GM21619 (cell line): ENCODE data around the gene CDYL.
"Not testable (repeated sequence)": the region's sequence is repeated elsewhere in the genome, so short reads cannot be mapped to it uniquely, and the experiment has no call there.

Source experiments
- ATAC-seq: cut with Tn5 transposase; IDR thresholded peaks from one replicate; pipeline ENCODE4 v1.9.1; 2021; ENCODE audit not compliant: unreplicated experiment

CDYL gene

DNA sequence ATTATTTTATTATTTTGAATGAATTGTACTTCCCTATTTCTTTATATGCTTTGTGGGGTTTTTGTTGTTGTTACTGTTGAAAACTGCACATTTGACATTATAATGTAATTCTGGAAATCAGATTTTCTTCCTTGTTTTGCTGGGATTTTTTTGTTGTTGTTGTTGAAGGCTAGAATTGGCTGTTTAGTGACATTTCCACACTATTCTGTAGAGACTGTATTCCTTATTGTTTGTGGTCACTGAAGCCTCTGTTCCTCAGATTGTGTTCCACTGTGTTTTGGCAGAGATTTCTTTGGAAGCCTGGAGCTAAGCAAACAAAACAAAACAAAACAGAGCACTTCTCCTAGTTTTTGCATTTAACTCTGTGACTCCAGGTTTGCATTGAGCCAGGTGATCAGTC lies 52.9 kb downstream of the CDYL start:
- ATAC-seq: no peak

DNA sequence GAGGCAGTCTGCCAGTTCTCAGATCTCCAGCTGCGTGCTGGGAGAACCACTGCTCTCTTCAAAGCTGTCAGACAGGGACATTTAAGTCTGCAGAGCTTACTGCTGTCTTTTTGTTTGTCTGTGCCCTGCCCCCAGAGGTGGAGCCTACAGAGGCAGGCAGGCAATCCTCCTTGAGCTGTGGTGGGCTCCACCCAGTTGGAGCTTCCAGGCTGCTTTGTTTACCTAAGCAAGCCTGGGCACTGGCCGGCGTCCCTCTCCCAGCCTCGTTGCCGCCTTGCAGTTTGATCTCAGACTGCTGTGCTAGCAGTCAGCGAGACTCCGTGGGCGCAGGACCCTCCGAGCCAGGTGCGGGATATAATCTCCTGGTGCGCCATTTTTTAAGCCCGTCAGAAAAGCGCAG lies 59.3 kb downstream of the CDYL start:
- not testable (repeated sequence) for ATAC-seq

DNA sequence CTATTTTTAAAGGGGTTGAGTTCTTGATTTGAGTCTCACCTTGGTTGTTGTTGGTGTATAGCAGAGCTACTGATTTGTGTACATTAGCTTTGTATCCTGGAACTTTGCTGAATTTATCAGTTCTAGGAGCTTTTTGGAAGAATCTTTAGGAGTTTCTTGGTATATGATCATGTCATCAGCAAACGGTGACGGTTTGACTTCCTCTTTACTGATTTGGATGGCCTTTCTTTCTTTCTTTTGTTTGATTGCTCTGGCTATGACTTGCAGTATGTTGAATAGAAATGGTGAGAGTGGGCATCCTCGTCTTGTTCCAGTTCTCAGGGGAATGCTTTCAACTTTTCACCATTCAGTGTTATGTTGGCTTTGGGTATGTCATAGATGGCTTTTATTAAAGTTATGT lies 64.0 kb downstream of the CDYL start:
- no peak for ATAC-seq

DNA sequence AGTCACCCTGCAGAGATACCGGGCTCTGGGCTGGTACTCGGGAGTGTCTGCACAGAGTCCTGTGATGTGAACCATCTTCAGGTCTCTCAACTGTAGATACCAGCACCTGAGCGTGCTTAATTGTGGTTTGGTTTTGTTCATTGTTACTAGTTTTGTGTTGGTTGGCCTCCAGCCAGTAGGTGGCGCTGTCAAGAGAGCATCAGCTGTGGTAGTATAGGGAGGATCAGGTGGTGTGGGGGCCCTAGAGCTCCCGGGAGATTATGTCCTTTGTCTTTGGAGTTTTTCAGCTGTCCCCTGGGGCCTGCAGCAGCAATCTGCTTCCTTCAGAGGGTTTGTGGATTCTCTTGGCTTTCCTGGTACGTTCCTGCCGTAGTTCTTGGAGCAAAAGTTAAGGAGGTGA lies 67.9 kb downstream of the CDYL start:
- ATAC-seq: no peak

DNA sequence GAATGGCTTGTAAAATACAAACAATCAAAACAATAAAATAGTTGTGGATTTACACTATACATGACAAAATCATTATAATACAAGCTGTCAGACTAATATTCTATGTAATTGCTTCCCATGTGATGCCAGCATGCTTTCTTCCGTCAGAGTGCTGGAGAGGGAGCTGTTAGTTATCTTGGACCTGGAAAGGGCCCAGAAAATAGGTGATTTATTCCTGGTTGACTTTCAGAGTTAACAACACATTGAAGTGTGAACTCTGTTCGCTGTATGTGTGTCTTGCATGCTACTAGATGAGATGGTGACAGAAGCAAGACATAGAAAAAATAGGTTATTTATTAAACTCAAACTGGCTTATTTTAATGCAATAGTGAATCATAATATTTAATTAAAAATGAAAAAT lies 70.2 kb downstream of the CDYL start:
- no peak for ATAC-seq

DNA sequence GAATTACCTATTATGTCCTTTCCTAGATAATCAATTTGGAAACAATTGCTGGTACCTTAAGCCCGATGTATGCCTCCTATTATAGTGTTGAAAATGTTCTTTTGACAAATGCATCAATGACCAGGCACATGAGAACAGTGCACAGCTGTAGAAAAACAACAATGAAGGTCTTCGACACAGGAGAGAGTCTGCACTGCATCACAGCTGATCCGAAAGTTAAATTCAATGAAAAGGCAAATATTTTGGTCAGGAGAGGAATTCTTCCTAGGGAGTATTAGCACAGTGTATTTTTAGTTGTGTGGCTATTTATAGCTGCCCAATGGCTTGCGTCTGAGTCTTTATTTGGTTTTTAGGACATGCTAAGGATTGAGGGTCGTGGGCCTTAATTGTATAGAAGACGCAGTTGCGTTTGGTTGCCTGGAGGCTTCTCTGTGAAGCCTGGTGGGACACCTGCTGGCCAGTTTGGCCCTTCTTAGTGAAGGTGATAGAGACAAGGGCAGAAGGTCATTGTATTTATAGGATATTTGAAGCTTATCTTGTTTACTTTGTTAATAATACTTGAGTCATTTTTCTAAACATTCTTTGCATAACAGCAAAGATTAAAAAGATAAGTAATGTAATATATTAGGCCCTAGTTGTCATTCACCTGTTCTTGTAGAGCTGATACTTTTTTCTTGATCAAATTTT lies 72.3 kb downstream of the CDYL start:
- ATAC-seq: no peak

DNA sequence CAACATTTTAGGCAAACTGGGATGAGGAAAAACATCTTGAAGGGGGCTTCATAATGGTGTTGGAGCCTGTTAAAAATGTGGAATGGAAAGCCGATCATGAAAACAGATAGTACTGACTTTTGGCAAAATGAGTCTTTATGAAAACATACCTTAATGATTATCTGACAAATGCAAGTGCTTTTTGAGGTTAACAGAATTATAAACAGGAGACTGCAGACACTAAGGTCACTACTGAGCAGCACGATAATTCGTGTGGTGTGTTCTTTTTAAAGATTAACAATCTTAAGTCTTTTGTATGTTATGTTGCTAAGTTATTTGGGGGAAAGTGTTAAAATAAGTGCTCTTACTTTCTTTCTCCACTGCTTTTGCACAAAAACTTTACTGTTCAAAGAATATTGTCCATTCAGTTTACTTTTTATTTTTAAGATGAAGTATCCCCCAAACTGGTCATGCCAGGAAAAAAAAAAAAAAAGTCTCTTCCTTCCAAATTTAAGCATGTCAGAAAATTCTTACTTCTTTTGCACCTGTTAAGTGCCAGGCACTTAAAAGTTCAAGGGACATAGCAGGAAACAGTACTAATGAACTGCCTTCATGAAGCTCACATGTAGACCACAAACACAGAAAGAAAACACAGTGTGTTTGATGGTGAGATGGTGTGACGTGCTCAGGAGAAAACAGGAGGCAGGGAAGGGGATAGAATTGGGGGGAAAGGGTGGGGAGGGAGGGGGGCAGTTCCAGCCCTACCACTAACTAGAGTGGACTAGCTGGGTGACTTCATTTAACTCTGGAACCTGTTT lies 73.2 kb downstream of the CDYL start:
- no peak for ATAC-seq

DNA sequence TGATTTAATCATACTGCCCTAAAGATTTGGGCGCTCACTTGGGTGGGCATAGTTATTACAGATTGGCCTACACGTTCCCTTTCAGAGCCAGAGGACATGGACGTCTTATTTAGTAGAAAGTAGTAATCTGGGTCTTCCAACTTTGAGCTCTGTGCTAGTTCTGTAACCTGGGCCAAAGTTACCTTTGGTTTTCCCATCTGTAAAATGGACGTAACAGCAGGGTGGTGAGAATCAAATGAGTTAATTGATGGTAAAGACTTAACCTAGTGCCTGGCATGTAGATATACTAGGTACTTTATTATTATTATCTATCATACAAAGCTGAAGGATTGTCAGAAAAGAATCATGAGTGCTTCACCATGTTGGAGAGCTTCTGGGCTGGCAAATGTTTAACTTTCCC lies 74.8 kb downstream of the CDYL start:
- ATAC-seq: no peak

DNA sequence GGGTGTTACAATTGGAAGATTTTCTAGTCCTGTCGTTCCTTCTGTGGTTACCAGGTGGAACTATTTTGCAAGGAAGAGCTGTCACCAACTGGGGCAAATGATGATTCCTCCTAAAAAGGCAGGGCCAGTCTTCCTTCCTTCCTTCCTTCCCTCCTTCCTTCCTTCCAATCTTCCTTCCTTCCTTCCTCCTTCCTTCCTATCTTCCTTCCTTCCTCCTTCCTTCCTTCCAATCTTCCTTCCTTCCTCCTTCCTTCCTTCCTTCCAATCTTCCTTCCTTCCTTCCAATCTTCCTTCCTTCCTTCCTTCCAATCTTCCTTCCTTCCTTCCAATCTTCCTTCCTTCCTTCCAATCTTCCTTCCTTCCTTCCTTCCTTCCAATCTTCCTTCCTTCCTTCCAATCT lies 76.0 kb downstream of the CDYL start:
- not testable (repeated sequence) for ATAC-seq

DNA sequence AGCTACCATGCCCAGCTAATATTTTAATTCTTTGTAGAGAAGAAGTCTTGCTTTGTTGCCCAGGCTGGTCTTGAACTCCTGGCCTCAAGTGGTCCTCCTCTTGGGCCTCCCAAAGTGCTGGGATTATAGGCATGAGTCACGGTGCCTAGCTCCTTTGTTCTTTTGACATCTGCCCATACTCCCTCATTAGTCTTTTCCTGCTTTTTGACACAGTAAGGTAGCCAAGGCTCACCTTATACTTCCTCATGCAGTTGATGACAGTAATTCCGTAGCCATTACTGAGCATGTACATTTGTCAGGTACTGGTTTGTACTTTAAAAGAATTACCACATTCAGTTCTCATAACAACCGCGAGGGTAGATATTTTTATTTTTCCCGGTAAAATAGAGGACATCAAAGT lies 76.7 kb downstream of the CDYL start:
- ATAC-seq: no peak

DNA sequence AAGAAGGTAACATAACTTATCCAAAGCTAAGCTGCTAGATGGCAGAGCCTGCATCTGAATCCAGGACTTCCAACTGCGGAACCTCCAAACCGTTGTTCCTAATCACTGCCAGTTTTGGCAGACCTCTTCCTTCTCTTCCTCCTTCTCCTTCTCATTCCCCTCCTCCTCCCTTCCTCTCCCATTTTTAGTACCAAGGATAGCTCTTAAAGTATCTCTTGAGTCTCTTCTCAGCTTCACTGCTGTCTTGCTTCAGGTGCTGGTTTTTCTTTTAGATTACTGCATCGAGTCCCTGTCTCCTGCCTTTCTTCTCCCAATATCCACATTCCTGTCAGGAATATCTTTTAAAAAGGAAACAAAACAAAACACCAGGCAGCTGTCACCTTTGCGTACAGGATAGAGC lies 77.1 kb downstream of the CDYL start:
- ATAC-seq: no peak

DNA sequence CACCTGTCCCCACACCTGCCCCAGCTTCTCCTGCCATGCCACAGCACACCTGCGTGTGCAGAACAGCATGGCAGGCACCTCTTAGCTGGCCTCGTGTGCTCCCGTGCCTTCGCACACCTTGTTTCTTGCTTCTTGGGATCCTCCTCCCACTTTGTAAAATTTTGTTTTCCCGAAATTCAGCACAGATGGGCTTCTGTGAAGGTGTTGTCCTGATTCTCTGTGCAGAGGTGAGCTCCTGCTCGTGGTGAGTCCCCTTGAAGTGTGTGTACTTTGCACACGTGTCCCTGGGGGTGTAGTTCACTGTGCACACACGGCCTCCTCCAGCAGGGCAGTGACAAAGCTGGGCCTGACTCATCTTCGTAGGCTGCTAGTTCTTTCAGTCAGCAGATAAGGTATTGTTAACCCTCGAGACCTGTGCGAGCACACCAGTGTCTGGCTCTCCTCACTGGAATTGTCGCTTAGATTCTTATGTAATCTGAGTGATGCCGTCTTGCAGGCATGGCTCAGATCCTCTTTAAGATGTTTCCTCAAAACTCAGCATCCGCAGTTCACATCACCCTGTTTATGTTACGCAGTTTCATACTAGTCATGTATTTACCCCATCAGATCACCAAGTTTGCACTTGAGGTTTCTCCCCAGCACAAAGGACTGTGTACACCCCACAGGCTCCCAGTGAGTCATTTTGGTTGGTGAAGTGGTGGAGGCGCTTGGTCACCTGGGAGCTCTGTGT lies 77.7 kb downstream of the CDYL start:
- no peak for ATAC-seq

DNA sequence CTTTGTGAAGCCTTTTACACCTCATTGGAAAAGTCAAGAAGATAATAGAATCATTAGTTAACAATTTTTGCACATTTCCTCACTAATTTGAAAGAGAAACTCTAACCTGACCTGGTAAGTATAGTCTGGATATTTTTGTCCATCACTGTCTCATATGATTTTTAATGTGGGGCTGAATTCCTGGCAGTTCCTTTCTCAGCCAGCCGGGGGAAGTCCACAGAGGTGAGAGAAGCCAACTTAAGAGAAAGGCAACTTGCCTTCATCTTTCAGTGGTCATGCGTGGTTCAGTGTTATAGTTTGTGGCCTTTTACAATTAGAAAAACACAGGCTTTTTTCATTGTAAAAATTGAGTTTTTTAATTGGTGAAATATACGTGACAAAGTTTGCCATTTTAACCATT lies 80.6 kb downstream of the CDYL start:
- no peak for ATAC-seq

DNA sequence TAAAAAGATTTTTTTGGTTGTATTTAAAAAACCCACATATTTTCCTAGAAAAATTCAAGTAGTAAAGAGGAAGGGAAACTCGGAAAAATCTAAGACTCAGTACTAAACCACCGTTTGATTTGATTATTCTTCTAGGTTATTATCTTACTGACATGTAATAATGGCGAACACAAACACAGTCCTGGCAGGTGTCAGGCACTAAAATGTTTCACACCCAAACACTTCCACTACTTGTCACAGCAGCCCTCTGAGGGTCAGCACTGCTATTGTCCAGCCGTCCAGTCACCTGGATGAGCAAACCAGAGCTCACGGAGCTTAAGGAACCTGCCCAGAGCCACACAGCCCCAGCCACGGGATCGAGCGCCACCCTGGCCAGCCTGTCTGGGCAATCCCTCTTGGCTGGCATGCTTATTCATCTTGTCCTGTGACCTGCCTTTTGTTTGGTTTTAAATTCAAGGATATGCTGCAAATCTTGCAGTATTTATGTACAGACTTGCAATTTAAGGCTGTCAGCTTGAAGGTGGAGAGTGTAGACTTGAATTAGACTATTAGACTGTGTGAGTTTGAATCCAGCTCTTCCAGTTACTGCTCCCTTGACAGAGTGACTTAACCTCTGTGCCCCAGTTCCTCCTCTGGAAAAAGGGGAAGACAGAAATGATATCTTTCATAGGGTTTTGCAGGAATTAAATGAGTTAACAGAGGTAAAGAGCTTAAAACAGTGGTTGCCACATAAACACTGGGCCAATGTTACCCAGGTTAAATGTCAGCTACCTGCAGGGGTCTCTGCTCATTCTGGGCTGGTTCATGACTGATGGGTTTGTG lies 82.2 kb downstream of the CDYL start:
- ATAC-seq: no peak

DNA sequence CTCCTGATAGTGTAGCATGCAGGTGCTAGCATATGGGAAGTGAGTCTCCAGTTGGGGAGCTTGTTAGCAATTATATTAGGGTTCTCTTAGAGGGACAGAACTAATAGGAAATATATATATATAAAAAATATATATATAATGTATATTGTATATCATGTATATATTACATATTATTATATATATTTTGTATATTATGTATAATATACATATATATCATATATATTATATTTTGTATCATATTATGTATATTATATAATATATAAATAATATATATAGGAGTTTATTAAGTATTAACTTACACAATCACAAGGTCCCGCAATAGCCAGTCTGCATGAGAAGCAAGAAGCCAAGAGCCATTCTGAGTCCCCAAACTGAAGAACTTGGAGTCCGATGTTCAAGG lies 84.2 kb downstream of the CDYL start:
- ATAC-seq: no peak

DNA sequence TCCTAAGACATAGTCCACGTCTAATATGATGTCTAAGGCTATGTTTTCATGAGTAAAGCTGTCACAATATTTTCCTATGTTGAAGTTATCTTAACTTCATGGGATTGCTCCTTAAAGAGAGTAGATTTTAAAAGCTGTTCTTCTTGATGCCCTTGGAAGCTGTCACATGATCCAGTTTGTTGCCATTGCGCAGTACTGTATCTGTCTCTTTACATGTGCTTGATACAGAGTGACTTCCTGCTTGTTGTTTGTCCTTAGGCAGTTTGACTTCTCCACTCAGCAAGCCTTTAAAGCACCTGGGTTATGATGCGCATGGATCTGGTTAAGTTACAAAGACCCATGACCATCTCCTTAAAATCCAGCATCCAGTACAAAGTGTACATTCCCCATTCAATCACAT lies 85.4 kb downstream of the CDYL start:
- ATAC-seq: no peak

DNA sequence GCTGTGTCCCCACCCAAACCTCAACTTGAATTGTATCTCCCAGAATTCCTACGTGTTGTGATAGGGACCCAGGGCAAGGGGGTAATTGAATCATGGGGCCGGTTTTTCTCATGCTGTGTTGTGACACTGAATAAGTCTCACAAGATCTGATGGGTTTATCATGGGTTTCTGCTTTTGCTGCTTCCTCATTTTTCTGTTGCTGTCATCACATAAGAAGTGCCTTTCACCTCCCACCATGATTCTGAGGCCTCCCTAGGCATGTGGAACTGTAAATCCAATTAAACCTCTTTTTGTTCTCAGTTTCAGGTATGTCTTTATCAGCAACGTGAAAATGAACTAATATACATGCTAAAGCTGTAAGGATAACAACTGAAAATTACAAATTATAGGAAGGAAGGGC lies 88.3 kb downstream of the CDYL start:
- no peak for ATAC-seq

DNA sequence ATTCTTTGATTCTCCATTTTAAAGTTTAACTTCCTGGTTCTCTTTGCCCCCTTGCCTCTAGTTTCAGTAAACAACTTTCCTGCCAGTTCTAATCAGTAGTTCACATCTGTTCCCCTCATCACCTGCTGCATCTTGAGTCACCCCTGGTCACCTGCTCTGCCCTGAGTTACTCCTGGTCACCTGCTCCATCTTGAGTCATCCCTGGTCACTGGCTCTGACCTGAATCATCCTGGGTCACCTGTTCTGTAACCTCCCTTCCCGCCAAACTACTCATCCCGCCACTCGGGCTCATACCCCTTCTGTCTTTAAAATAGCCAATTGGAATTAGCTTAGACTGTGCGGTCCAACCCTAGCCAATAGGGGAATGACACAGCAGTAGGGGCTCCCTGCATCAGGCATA lies 88.8 kb downstream of the CDYL start:
- not testable (repeated sequence) for ATAC-seq

DNA sequence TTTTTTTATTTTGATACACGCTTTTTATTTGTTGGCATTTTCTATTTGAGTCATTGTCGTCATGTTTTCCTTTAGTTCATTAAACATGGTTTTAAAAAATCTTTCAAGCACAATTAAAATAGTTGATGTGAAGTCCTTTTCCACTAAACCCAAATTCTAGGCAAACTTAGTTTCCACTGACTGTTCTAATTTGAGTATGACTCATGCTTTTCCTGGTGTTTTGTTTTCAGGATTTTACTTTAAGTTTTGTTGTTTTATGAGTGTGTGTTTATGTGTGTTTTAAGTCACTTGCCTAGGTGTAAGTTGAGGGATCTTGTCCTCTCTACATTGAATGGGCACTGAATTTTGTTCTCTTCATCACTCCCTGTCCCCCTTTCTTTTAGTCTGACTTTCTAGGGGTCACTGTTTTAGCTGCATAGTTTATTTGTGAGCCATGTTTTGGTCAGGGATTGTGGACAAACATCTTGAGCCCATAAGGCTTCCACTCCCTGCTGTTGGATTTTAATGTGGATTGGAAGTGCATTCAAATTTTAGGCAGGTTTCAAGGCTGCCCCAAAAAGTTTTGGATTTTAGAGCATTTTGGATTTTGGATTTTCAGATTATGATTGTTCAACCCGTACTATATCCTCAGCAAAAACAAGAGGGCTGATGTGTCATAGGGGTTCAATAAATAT lies 94.8 kb downstream of the CDYL start:
- ATAC-seq: no peak

DNA sequence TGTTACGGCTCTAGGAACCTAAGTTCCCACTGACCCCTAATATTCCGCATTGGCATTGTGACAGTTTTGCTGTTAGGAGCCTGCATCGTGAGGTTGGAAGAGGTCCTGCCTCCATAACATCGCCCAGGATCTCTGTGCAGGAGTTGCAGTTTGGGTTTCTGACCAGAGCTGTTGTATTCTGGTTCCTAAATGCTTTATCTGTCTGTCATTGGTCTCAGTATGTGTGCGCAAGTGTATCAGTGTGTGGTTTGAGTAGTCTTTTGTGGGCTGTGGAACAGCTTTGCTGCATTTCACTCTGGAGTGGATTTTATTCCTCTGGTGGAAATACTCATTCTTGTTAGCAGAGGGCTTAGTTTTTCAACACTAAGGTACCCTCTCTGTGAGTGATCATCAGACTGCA lies 95.6 kb downstream of the CDYL start:
- ATAC-seq: no peak

DNA sequence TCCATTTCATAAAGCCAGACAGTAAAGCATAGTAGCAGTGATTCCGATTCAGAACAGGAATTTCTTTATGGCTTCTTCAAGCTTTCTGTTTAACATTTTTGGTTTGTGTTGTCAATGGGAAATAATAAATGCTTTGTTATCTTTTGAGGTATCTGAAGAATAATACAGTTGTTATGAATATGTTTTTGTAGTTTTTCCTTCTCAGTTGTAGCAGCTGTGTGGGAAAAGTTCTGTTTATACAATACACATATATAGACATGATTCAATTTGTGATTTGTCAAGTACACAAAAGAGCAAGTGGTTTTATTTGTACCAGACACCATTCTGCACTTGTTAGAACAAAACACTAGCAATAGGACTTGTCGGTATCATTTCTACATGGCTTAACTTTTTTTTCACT lies 96.6 kb downstream of the CDYL start:
- ATAC-seq: no peak
